ENCODE results near the gene ARHGEF39. TPM values are rescaled to one million over a fixed set of nuclear protein-coding genes. Genes with fewer than 3 reads are reported as not detected.
A peak's percentile ranks its signal among the peaks of the same experiment; 100 is the strongest.
"Not testable (repeated sequence)": the region's sequence is repeated elsewhere in the genome, so short reads cannot be mapped to it uniquely, and the experiment has no call there.

ARHGEF39 gene
- total RNA-seq, 1 donor from 2014 or later = 2.4 TPM

GRCh38 chr9:35650341-35651158 is 14.4 kb downstream of the ARHGEF39 start, which contains the start of gene SIT1:
SIT1 (minus strand) TSS chr9:35650931; CDS start chr9:35650853, 78 bp downstream.
- DNase-seq = no peak

- DNase-seq = no peak
Measured at GRCh38 chr9:35649431-35650340, 15.3 kb downstream of the ARHGEF39 start.

GRCh38 chr9:35646533-35647265 is 18.3 kb downstream of the ARHGEF39 start:
- DNase-seq = peak; percentile 93

GRCh38 chr9:35646153-35646532 is 18.9 kb downstream of the ARHGEF39 start:
- peak; percentile 64 for DNase-seq

GRCh38 chr9:35645736-35646135 is 19.3 kb downstream of the ARHGEF39 start:
- DNase-seq = not testable (repeated sequence)

GRCh38 chr9:35643046-35643445 is 21.9 kb downstream of the ARHGEF39 start:
- no peak for DNase-seq

- not testable (repeated sequence) for DNase-seq
Measured at GRCh38 chr9:35641478-35641877, 23.5 kb downstream of the ARHGEF39 start.

GRCh38 chr9:35640431-35640830 is 24.6 kb downstream of the ARHGEF39 start:
- DNase-seq = not testable (repeated sequence)

- no peak for DNase-seq
Measured at GRCh38 chr9:35639631-35640030, 25.4 kb downstream of the ARHGEF39 start.

- DNase-seq = not testable (repeated sequence)
Measured at GRCh38 chr9:35639225-35639624, 25.8 kb downstream of the ARHGEF39 start.

- not testable (repeated sequence) for DNase-seq
Measured at GRCh38 chr9:35638751-35639150, 26.2 kb downstream of the ARHGEF39 start.

GRCh38 chr9:35637427-35637955 is 27.5 kb downstream of the ARHGEF39 start:
- DNase-seq = not testable (repeated sequence)

- not testable (repeated sequence) for DNase-seq
Measured at GRCh38 chr9:35636877-35637246, 28.1 kb downstream of the ARHGEF39 start.

- no peak for DNase-seq
Measured at GRCh38 chr9:35636135-35636876, 28.7 kb downstream of the ARHGEF39 start.

GRCh38 chr9:35635730-35636129 is 29.3 kb downstream of the ARHGEF39 start:
- DNase-seq = no peak

GRCh38 chr9:35629597-35629996 is 35.4 kb downstream of the ARHGEF39 start:
- no peak for DNase-seq

GRCh38 chr9:35628389-35628991 is 36.5 kb downstream of the ARHGEF39 start:
- no peak for DNase-seq

GRCh38 chr9:35627575-35627974 is 37.4 kb downstream of the ARHGEF39 start:
- no peak for DNase-seq

- no peak for DNase-seq
Measured at GRCh38 chr9:35619800-35620158, 45.2 kb downstream of the ARHGEF39 start.

- no peak for DNase-seq
Measured at GRCh38 chr9:35618854-35619799, 45.9 kb downstream of the ARHGEF39 start.

Measured in skin of body (tissue), 2 donors.